Measurements from ENCODE around the gene UGT3A1. TPM values are rescaled to one million over a fixed set of nuclear protein-coding genes. Genes with fewer than 3 reads are reported as not detected.

The UGT3A1 gene
- total and polyA plus RNA-seq, 2 of the 13 experiments (the other 11 are each of a cell fraction or from before 2014, with no cell fraction given) = not detected

- no peak overlapping the region for H3K4me2 ChIP-seq (ENCODE audit: low read depth, low read length)
- no TSS peak for BruUV-seq (replicated peaks)
- H3K36me3 ChIP-seq (replicated peaks in 1 of 2; ENCODE audit: control insufficient read depth in 1 of 2, insufficient read depth in 2 of 2, low read length in 2 of 2) = no peaks in the 10 kb centered on the region
- DNase-seq (ENCODE audit: low spot score) = no peak
- H2AFZ ChIP-seq (ENCODE audit: low read length) = no peak overlapping the region
- in situ Hi-C loops (cut with HindIII; ENCODE audit: extremely low pct_ligation_motif_present, low pct_unique_long_range_greater_than_20kb) = no loop called here
- no peak overlapping the region for H3K4me3 ChIP-seq (replicated peaks in 1 of 3; ENCODE audit: insufficient read depth in 1 of 3, low read depth in 2 of 3, low read length in 3 of 3)
- H3K27ac ChIP-seq (ENCODE audit: extremely low read length, insufficient read depth, low read length) = no peak overlapping the region
- no peak overlapping the region for H3K9ac ChIP-seq (ENCODE audit: insufficient read depth, low read depth, low read length)
- no peaks in the 10 kb centered on the region for H3K4me1 ChIP-seq (ENCODE audit: insufficient read depth, low read length)
- 20% methylated on average over 2 of the region's 2 CpGs for WGBS (ENCODE audit: low lambda C conversion rate)
- no peaks in the 10 kb centered on the region for H3K79me2 ChIP-seq (ENCODE audit: insufficient read depth, low read length)
- no peaks in the 10 kb centered on the region for H3K27me3 ChIP-seq (ENCODE audit: control insufficient read depth in 1 of 2, insufficient read depth in 2 of 2, low read length in 2 of 2)
- CTCF ChIA-PET (ENCODE audit: low intra/inter-chr PET ratio, low total read pairs) = no interaction called here
- H4K20me1 ChIP-seq (ENCODE audit: insufficient read depth, low read length) = no peaks in the 10 kb centered on the region
- POLR2A ChIA-PET = no interaction called here
- TF ChIP-seq FOXA1 (IDR thresholded peaks at IDR 0.05) (no peak), FOXA1 (CRISPR knock-in tag; IDR thresholded peaks at IDR 0.05) (no peak), DDIT3 (CRISPR knock-in tag; IDR thresholded peaks at IDR 0.05) (no peak), ETV6 (CRISPR knock-in tag; conservative IDR thresholded peaks at IDR 0.05) (no peak), RARG (CRISPR knock-in tag; IDR thresholded peaks at IDR 0.05; ENCODE audit: low read depth) (no peak), GABPA (IDR thresholded peaks at IDR 0.05; ENCODE audit: low read depth, low read length) (no peak), GABPA (CRISPR knock-in tag; IDR thresholded peaks at IDR 0.05; ENCODE audit: low read depth) (no peak), TCF7L2 (IDR thresholded peaks at IDR 0.05; ENCODE audit: low read depth, low read length) (no peak), ZNF557 (CRISPR knock-in tag; IDR thresholded peaks at IDR 0.05) (no peak), SIX1 (CRISPR knock-in tag; IDR thresholded peaks at IDR 0.05; ENCODE audit: borderline replicate concordance) (no peak), TCF7 (IDR thresholded peaks at IDR 0.05; ENCODE audit: low read depth) (no peak), NCOA5 (CRISPR knock-in tag; IDR thresholded peaks at IDR 0.05) (no peak)
- H3K9me3 ChIP-seq (ENCODE audit: low read length) = peaks cover 70% of the 10 kb centered on the region
- FAIRE-seq = no peak
- intact Hi-C loops (cut with micrococcal nuclease; ENCODE audit: unreplicated experiment) = no loop called here
- no peak for ATAC-seq
These were observed 22.0 kb upstream of the UGT3A1 start for GRCh38 chr5:36013182-36013581.

- no peaks in the 10 kb centered on the region for H3K36me3 ChIP-seq (replicated peaks in 1 of 2; ENCODE audit: control insufficient read depth in 1 of 2, insufficient read depth in 2 of 2, low read length in 2 of 2)
- no peak overlapping the region for H2AFZ ChIP-seq (ENCODE audit: low read length)
- ATAC-seq (no peak), FAIRE-seq (no peak), DNase-seq (ENCODE audit: low spot score) (no peak)
- no peak overlapping the region for H3K9ac ChIP-seq (ENCODE audit: insufficient read depth, low read depth, low read length)
- H3K4me3 ChIP-seq (replicated peaks in 1 of 3; ENCODE audit: insufficient read depth in 1 of 3, low read depth in 2 of 3, low read length in 3 of 3) = no peak overlapping the region
- no peaks in the 10 kb centered on the region for H3K79me2 ChIP-seq (ENCODE audit: insufficient read depth, low read length)
- H3K27ac ChIP-seq (ENCODE audit: extremely low read length, insufficient read depth, low read length) = no peak overlapping the region
- POLR2A ChIA-PET = no interaction called here
- H4K20me1 ChIP-seq (ENCODE audit: insufficient read depth, low read length) = no peaks in the 10 kb centered on the region
- no TSS peak for BruUV-seq (replicated peaks)
- peaks cover 52% of the 10 kb centered on the region for H3K9me3 ChIP-seq (ENCODE audit: low read length)
- H3K4me1 ChIP-seq (ENCODE audit: insufficient read depth, low read length) = peaks cover 18% of the 10 kb centered on the region; the same call in 1 of the 2 replicates
- in situ Hi-C loops (cut with HindIII; ENCODE audit: extremely low pct_ligation_motif_present, low pct_unique_long_range_greater_than_20kb) = no loop called here
- no peaks in the 10 kb centered on the region for H3K27me3 ChIP-seq (ENCODE audit: control insufficient read depth in 1 of 2, insufficient read depth in 2 of 2, low read length in 2 of 2)
- H3K4me2 ChIP-seq (ENCODE audit: low read depth, low read length) = no peak overlapping the region
- CTCF ChIA-PET (ENCODE audit: low intra/inter-chr PET ratio, low total read pairs) = no interaction called here
- TF ChIP-seq MTF2 (CRISPR knock-in tag; IDR thresholded peaks at IDR 0.05; ENCODE audit: borderline replicate concordance) (no peak), PRPF4 (IDR thresholded peaks at IDR 0.05; ENCODE audit: low read depth, low read length, poor library complexity, severe bottlenecking) (no peak)
- 0% methylated on average over 1 of the region's 1 CpG for WGBS (ENCODE audit: low lambda C conversion rate)
- intact Hi-C loops (cut with micrococcal nuclease; ENCODE audit: unreplicated experiment) = no loop called here
These were observed 18.5 kb upstream of the UGT3A1 start for GRCh38 chr5:36009698-36010097.
